A673 (cell line): Measurements from ENCODE around the gene POLR2J.
"Not testable (repeated sequence)": the region's sequence is repeated elsewhere in the genome, so short reads cannot be mapped to it uniquely, and the experiment has no call there.

Source experiments
- CTCF ChIP-seq: fragments of 300-800, 200-600 bp; sonication (generic); conservative IDR thresholded peaks from 2 replicates; pipeline ENCODE4 v1.5.1; 2017; ENCODE audit warnings: low read depth, mild to moderate bottlenecking, antibody characterized with exemption, low read length, moderate library complexity, mixed read lengths
- EZH2 ChIP-seq: fragments of 200-600 bp; sonication (generic); IDR thresholded peaks from 2 replicates; pipeline ENCODE4 v1.6.1; 2017; ENCODE audit warnings: borderline replicate concordance, low read depth, mild to moderate bottlenecking, mixed read lengths, antibody characterized with exemption, low read length; ENCODE audit not compliant: poor library complexity, severe bottlenecking

- TF ChIP-seq CTCF, EZH2: not testable (repeated sequence)
Observed at GRCh38 chr7:102512642-102513221, 34.0 kb upstream of the POLR2J start.
